ENCODE results near the gene STEAP1. TPM values are rescaled to one million over a fixed set of nuclear protein-coding genes. Genes with fewer than 3 reads are reported as not detected.

Gene STEAP1
- total and polyA plus RNA-seq, 10 donors: 0.67 to 12.3 (median 2.8) TPM

GRCh38 chr7:90187507-90188050 lies 33.3 kb downstream of the STEAP1 start:
- intact Hi-C loops (cut with DNase I; ENCODE audit: low total_unique reads): no loop called here
- TF ChIP-seq POLR2AphosphoS5 (IDR thresholded peaks at IDR 0.05) (no peak), CTCF (IDR thresholded peaks at IDR 0.05 in 8 of 11, conservative IDR thresholded peaks at IDR 0.05 in 3 of 11) (no peak), POLR2A (IDR thresholded peaks at IDR 0.05) (no peak)

GRCh38 chr7:90188281-90188680 lies 34.0 kb downstream of the STEAP1 start:
- TF ChIP-seq POLR2AphosphoS5 (IDR thresholded peaks at IDR 0.05) (no peak), CTCF (IDR thresholded peaks at IDR 0.05 in 8 of 11, conservative IDR thresholded peaks at IDR 0.05 in 3 of 11) (no peak), POLR2A (IDR thresholded peaks at IDR 0.05) (no peak)
- intact Hi-C loops (cut with DNase I; ENCODE audit: low total_unique reads): no loop called here
- no peak for DNase-seq

More at GRCh38 chr7:90187507-90188050, 33.3 kb downstream of the STEAP1 start:
- no peaks in the 10 kb centered on the region for H3K4me1 ChIP-seq
- H3K27ac ChIP-seq: peak overlapping the region in 1 of 8 donors; percentile 20
- H3K4me3 ChIP-seq: no peak overlapping the region
- H3K9me3 ChIP-seq: peaks cover 0 to 30% (median 7%) of the 10 kb centered on the region in 8 donors
- DNase-seq: no peak
- no peaks in the 10 kb centered on the region for H3K36me3 ChIP-seq
- H3K27me3 ChIP-seq (replicated peaks in 1 of 7): no peaks in the 10 kb centered on the region

GRCh38 chr7:90190995-90191394 lies 36.7 kb downstream of the STEAP1 start:
- Histone ChIP-seq H3K9me3 (peaks cover 0 to 37% (median 7%) of the 10 kb centered on the region in 8 donors), H3K4me3 (no peak overlapping the region), H3K36me3 (no peaks in the 10 kb centered on the region), H3K27ac (no peak overlapping the region), H3K4me1 (no peaks in the 10 kb centered on the region), H3K27me3 (replicated peaks in 1 of 7) (no peaks in the 10 kb centered on the region)
- no peak for TF ChIP-seq POLR2A (IDR thresholded peaks at IDR 0.05)
- no peak for TF ChIP-seq POLR2AphosphoS5 (IDR thresholded peaks at IDR 0.05)
- TF ChIP-seq CTCF (IDR thresholded peaks at IDR 0.05 in 8 of 11, conservative IDR thresholded peaks at IDR 0.05 in 3 of 11): no peak
- no peak for DNase-seq
- intact Hi-C loops (cut with DNase I; ENCODE audit: low total_unique reads): no loop called here

More at GRCh38 chr7:90188281-90188680, 34.0 kb downstream of the STEAP1 start:
- no peaks in the 10 kb centered on the region for H3K27me3 ChIP-seq (replicated peaks in 1 of 7)
- H3K36me3 ChIP-seq: no peaks in the 10 kb centered on the region
- peak overlapping the region in 2 of 8 donors; percentile 19 to 20 for H3K27ac ChIP-seq
- H3K9me3 ChIP-seq: peaks cover 0 to 37% (median 7%) of the 10 kb centered on the region in 8 donors
- 18 to 27% (median 23%) methylated on average over 2 of the region's 2 CpGs for WGBS, 5 donors
- H3K4me3 ChIP-seq: no peak overlapping the region
- no peaks in the 10 kb centered on the region for H3K4me1 ChIP-seq

- Histone ChIP-seq H3K36me3 (no peaks in the 10 kb centered on the region), H3K9me3 (peaks cover 0 to 32% (median 7%) of the 10 kb centered on the region in 8 donors), H3K27me3 (replicated peaks in 1 of 7) (no peaks in the 10 kb centered on the region), H3K27ac (no peak overlapping the region), H3K4me3 (no peak overlapping the region), H3K4me1 (no peaks in the 10 kb centered on the region)
- 64 to 85% (median 73%) methylated on average over 1 of the region's 1 CpG for WGBS, 5 donors
- intact Hi-C loops (cut with DNase I; ENCODE audit: low total_unique reads): no loop called here
- DNase-seq: no peak
- no peak for TF ChIP-seq POLR2A (IDR thresholded peaks at IDR 0.05)
- TF ChIP-seq CTCF (IDR thresholded peaks at IDR 0.05 in 8 of 11, conservative IDR thresholded peaks at IDR 0.05 in 3 of 11): no peak
- TF ChIP-seq POLR2AphosphoS5 (IDR thresholded peaks at IDR 0.05): no peak
Observed at GRCh38 chr7:90191648-90192047, 37.4 kb downstream of the STEAP1 start.
